Fibroblast of skin of right quadriceps (primary cell): ENCODE data around the gene NOSTRIN.
"Not testable (repeated sequence)": the region's sequence is repeated elsewhere in the genome, so short reads cannot be mapped to it uniquely, and the experiment has no call there.

ENCODE experiments used
- DNase-seq: peaks from one replicate; pipeline ENCODE4 v3.0.0-alpha.2; 2013

Gene NOSTRIN

GRCh38 chr2:168801961-168802858 is at the start of gene NOSTRIN:
NOSTRIN (plus strand) TSS chr2:168802637; CDS start chr2:168802647, 10 bp downstream.
- peak; percentile 7 for DNase-seq

- no peak for DNase-seq
These were observed 48.6 kb upstream of the NOSTRIN start for GRCh38 chr2:168753765-168754329.

- DNase-seq = no peak
These were observed 45.2 kb upstream of the NOSTRIN start for GRCh38 chr2:168757223-168757622.

- DNase-seq = peak; percentile 51
These were observed 43.2 kb upstream of the NOSTRIN start for GRCh38 chr2:168758970-168759820.

GRCh38 chr2:168765401-168765800 is 37.0 kb upstream of the NOSTRIN start:
- DNase-seq = no peak

- no peak for DNase-seq
These were observed 35.8 kb upstream of the NOSTRIN start for GRCh38 chr2:168766600-168766999.

- peak; percentile 9 for DNase-seq
These were observed 35.2 kb upstream of the NOSTRIN start for GRCh38 chr2:168767258-168767657.

GRCh38 chr2:168768357-168768756 is 34.1 kb upstream of the NOSTRIN start:
- not testable (repeated sequence) for DNase-seq

- DNase-seq = peak; percentile 2
These were observed 31.6 kb upstream of the NOSTRIN start for GRCh38 chr2:168770796-168771195.

- DNase-seq = no peak
These were observed 29.7 kb upstream of the NOSTRIN start for GRCh38 chr2:168772704-168773103.

- no peak for DNase-seq
These were observed 29.3 kb upstream of the NOSTRIN start for GRCh38 chr2:168773128-168773527.

- DNase-seq = peak; percentile 56
These were observed 28.5 kb upstream of the NOSTRIN start for GRCh38 chr2:168773719-168774521.

GRCh38 chr2:168775837-168776236 is 26.6 kb upstream of the NOSTRIN start:
- DNase-seq = no peak

- no peak for DNase-seq
These were observed 21.8 kb upstream of the NOSTRIN start for GRCh38 chr2:168780669-168781071.

GRCh38 chr2:168781191-168781817 is 21.1 kb upstream of the NOSTRIN start:
- DNase-seq = no peak

- DNase-seq = no peak
These were observed 20.2 kb upstream of the NOSTRIN start for GRCh38 chr2:168782271-168782670.

GRCh38 chr2:168784993-168785392 is 17.4 kb upstream of the NOSTRIN start:
- no peak for DNase-seq

GRCh38 chr2:168787098-168787781 is 15.2 kb upstream of the NOSTRIN start:
- DNase-seq = no peak

GRCh38 chr2:168787782-168788376 is 14.6 kb upstream of the NOSTRIN start:
- DNase-seq = no peak

GRCh38 chr2:168789776-168790175 is 12.7 kb upstream of the NOSTRIN start:
- DNase-seq = no peak
